Prostate gland (tissue), 2 donors: ENCODE results near the gene CYP2C18. TPM values are rescaled to one million over a fixed set of nuclear protein-coding genes. Genes with fewer than 3 reads are reported as not detected.
"Not testable (repeated sequence)": the region's sequence is repeated elsewhere in the genome, so short reads cannot be mapped to it uniquely, and the experiment has no call there.

ENCODE experiments used
- DNase-seq: peaks from one replicate; pipeline ENCODE4 v3.0.0-alpha.2; 2019; ENCODE audit warnings: low spot score
- H3K27ac ChIP-seq, 2 donors: fragments of 200-600 bp; sonication (generic); 2 replicates each; pipeline ENCODE4 v1.5.1; 2017 to 2019
- H3K27me3 ChIP-seq: fragments of 200-600 bp; sonication (generic); replicated peaks from 2 replicates; pipeline ENCODE4 v1.5.1; 2019; ENCODE audit not compliant: insufficient read depth
- H3K36me3 ChIP-seq, 2 donors: fragments of 200-600 bp; sonication (generic); 1 replicate in 1 of 2; 2 replicates in 1 of 2; pipeline versions ENCODE4 v1.5.1 to v1.8.1; 2017 to 2019
- H3K4me1 ChIP-seq: fragments of 200-600 bp; sonication (generic); replicated peaks from 2 replicates; pipeline ENCODE4 v1.5.1; 2019
- H3K4me3 ChIP-seq, 2 donors: fragments of 200-600 bp; sonication (generic); 2 replicates each; pipeline ENCODE4 v1.5.1; 2017 to 2019
- H3K9me3 ChIP-seq: fragments of 200-600 bp; sonication (generic); 2 replicates; pipeline ENCODE4 v1.5.1; 2017
- CTCF ChIP-seq, 4 experiments: fragments of 200-600 bp in 2 of 4; fragments of 450-650 bp in 2 of 4; sonication (generic) in 2 of 4; IDR thresholded peaks; 1 replicate in 3 of 4; 2 replicates in 1 of 4; pipeline ENCODE4 v1.5.1; 2016 to 2019; ENCODE audit warnings: antibody characterized with exemption in 4 of 4, mild to moderate bottlenecking in 2 of 4, moderate library complexity in 2 of 4
- POLR2A ChIP-seq: fragments of 450-650 bp; IDR thresholded peaks from one replicate; pipeline ENCODE4 v1.6.1; 2016; ENCODE audit warnings: antibody characterized with exemption, mild to moderate bottlenecking
- POLR2AphosphoS5 ChIP-seq: sonication (generic); formaldehyde crosslinking; IDR thresholded peaks from one replicate; pipeline ENCODE4 v1.6.1; 2017; ENCODE audit warnings: antibody characterized with exemption
- WGBS: methylation state at CpG from one replicate; pipeline ENCODE4 v1.1.5; 2018; 5-methylcytosine and 5-hydroxymethylcytosine counted together
- intact Hi-C: fragments of 100-400 bp; cut with DNase I; formaldehyde crosslinking; loops from one replicate; pipeline ENCODE4 v1.14.2; 2022
- total RNA-seq, 2 donors: library from RNA; depleted of rRNA; stranded (reverse); fragments of >200 nt; gene quantifications; one replicate each; pipeline ENCODE4 v1.1.0, GENCODE V29; 2016

The CYP2C18 gene
- total RNA-seq, 2 donors from 2014 or later: not detected

DNA sequence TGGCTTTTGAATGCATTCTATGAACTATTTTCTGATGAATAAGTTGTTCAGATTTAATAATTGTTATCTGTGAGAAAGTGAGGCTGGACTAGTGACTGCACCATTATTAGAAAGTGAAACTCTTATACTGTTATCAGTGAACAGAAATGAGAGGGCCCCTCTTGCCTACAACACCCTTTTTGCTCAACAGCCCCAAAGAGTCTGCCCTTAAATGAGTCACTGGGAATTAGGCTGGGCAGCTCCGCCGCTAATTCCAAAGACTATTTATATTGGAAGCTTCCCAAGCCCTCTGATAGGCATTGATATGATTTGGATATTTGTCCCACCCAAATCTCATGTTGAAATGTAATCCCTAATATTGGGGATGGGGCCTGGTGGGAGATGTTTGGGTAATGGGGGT lies 7.0 kb upstream of the CYP2C18 start:
- no peak overlapping the region for H3K27ac ChIP-seq
- H3K9me3 ChIP-seq: no peaks in the 10 kb centered on the region
- H3K27me3 ChIP-seq: no peaks in the 10 kb centered on the region
- TF ChIP-seq POLR2A (no peak), CTCF (IDR thresholded peaks at IDR 0.05) (no peak), POLR2AphosphoS5 (no peak)
- no peak for DNase-seq
- no peaks in the 10 kb centered on the region for H3K36me3 ChIP-seq
- WGBS: 93% methylated on average over 2 of the region's 2 CpGs
- intact Hi-C loops: no loop called here
- H3K4me3 ChIP-seq: no peak overlapping the region
- no peaks in the 10 kb centered on the region for H3K4me1 ChIP-seq

GRCh38 chr10:94677691-94678090 lies 5.8 kb upstream of the CYP2C18 start:
- no peak for TF ChIP-seq POLR2AphosphoS5
- no peak for TF ChIP-seq POLR2A
- no peak for TF ChIP-seq CTCF (IDR thresholded peaks at IDR 0.05)
- DNase-seq: no peak
- H3K9me3 ChIP-seq: no peaks in the 10 kb centered on the region
- no peaks in the 10 kb centered on the region for H3K27me3 ChIP-seq
- intact Hi-C loops: no loop called here
- no peak overlapping the region for H3K27ac ChIP-seq
- H3K4me3 ChIP-seq: no peak overlapping the region
- no peaks in the 10 kb centered on the region for H3K4me1 ChIP-seq
- no peaks in the 10 kb centered on the region for H3K36me3 ChIP-seq

DNA sequence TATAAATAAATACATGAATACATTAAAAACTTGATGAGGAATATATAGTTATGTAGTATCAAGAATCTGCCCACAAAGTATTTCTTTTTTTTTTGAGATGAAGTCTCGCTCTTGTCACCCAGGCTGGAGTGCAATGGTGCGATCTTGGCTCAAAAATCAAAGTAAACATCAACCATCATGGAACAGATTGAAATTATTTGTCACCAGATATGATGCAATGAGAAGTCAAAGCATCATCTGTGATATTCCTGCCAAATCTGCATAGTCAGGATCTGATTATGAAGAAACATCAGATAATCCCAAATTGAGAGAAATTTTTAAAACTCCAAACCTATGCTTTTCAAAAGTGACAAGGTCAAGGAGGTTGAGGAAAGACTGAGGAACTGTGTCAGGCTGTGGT lies 5.1 kb upstream of the CYP2C18 start:
- H3K9me3 ChIP-seq: no peaks in the 10 kb centered on the region
- H3K27ac ChIP-seq: no peak overlapping the region
- H3K4me3 ChIP-seq: no peak overlapping the region
- 89% methylated on average over 2 of the region's 2 CpGs for WGBS
- no peak for DNase-seq
- intact Hi-C loops: no loop called here
- H3K4me1 ChIP-seq: no peaks in the 10 kb centered on the region
- H3K36me3 ChIP-seq: no peaks in the 10 kb centered on the region
- H3K27me3 ChIP-seq: no peaks in the 10 kb centered on the region
- TF ChIP-seq POLR2AphosphoS5 (no peak), POLR2A (no peak), CTCF (IDR thresholded peaks at IDR 0.05) (no peak)

DNA sequence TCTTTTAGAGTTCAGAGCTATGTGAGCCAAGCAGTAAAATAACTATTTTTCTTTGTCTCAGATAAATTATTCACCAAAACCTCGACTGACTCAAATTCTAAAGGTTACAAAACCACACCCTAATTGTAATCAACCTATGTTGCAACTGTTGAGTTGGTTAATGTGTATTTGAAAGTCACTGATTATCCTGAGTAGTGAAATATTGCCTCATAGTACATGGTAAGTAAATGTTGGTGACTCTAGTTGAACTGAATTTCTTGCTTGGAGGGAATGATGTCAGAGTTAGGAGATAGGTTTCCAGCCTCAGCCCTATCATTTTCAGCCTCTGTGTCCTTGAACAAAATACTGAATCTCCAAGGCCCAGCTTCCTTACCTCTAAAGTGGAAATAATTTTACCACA lies 3.0 kb upstream of the CYP2C18 start:
- 13% methylated on average over 1 of the region's 1 CpG for WGBS
- DNase-seq: no peak
- no peaks in the 10 kb centered on the region for H3K9me3 ChIP-seq
- H3K4me1 ChIP-seq: no peaks in the 10 kb centered on the region
- H3K4me3 ChIP-seq: no peak overlapping the region
- H3K27me3 ChIP-seq: no peaks in the 10 kb centered on the region
- H3K36me3 ChIP-seq: no peaks in the 10 kb centered on the region
- TF ChIP-seq POLR2AphosphoS5 (no peak), POLR2A (no peak), CTCF (IDR thresholded peaks at IDR 0.05) (no peak)
- intact Hi-C loops: no loop called here
- H3K27ac ChIP-seq: no peak overlapping the region

GRCh38 chr10:94682636-94683035 lies 893 bp upstream of the CYP2C18 start:
- H3K4me3 ChIP-seq, H3K36me3 ChIP-seq, DNase-seq, intact Hi-C loops, H3K9me3 ChIP-seq, H3K27me3 ChIP-seq, H3K4me1 ChIP-seq, H3K27ac ChIP-seq: not testable (repeated sequence)
- WGBS: 37% methylated on average over 4 of the region's 4 CpGs
